Stimulated activated CD4-positive, alpha-beta T cell treated with anti-CD3 and anti-CD28 coated beads, Interleukin-2, amount 100 ng/mL, for 24 hours (primary cell): ENCODE measurements around the gene HCN1.
"Not testable (repeated sequence)": the region's sequence is repeated elsewhere in the genome, so short reads cannot be mapped to it uniquely, and the experiment has no call there.

Experiments
- DNase-seq, 2 donors: peaks; one replicate each; pipeline ENCODE4 v3.0.0-alpha.2; 2020

The HCN1 gene

DNA sequence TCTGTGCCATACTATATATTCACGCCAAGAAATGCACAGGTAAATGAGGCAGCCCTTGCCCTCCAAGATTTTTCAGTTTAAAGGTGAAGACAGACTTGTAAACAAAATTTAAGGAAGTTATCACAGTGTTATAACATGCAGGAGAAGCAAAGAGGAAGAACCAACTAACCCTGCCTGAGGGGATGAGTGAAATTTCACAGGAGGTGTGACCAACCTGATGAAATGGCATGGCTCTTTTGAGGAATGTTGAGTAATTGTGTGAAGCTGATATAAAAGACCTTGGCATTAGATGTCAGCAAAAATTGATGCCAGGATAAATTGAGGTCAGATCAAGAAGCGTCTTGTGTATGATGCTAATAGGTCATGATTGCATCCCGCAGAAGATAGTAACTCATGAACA, 86.5 kb downstream of the HCN1 start:
- DNase-seq: no peak

DNA sequence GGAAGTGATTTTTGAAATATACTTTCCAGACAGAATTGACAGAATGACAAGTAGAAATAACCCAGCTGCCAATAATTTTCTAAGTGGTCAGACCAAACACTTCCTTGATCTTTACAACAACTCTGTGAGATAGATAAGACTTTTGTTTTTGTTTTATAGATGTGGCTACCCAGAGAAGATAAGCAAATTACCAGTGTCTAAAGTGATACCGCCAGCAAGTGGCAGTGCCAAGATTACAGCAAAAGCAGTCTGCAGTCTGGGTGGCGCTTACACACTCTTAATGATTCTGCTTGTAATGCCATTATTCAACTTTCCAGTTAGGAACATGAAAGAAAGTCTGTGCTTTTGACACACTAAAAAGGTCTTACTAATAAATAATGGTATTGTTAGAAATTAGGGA, 92.1 kb downstream of the HCN1 start:
- DNase-seq: no peak

GRCh38 chr5:45601424-45601823, 94.8 kb downstream of the HCN1 start:
- no peak for DNase-seq

DNA sequence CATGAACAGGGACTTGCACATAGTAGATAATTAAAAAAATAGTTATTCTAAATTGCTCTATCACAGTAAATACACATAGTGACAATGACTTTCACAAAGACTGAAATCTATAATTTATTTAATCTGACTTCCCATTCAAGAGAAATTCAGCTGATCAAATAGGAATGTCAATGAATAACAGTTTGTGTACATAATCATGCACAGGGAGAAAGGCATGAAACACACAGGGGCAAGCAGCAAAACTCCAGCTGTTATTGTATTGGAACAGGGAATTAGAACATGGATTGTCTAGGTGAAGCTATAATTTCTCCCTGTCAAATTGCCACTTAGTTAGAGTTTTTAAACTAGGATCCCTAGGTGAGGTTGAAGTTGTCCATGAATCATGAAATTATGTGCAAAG, 99.9 kb downstream of the HCN1 start:
- no peak for DNase-seq

GRCh38 chr5:45586001-45586400, 110.2 kb downstream of the HCN1 start:
- DNase-seq: not testable (repeated sequence)

- DNase-seq: no peak
Measured at GRCh38 chr5:45578270-45578669, 117.9 kb downstream of the HCN1 start.

DNA sequence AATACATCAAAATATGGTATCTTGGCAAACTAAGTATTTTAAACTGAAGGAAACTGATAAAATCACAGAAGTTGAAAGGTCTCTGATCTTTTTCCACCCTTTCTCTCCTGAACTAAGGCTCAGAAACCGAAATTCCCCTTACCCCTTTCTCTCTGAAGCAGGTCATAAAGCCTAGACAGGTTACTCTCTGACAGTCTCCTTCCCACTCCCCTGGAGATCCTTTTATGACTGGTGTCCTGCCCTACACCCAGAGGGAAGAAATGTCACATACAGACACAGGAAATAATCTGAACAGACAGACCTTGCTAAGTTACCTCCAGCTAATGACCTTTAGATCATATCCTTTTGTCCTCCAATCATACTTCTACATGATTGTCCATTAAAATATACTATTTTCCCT, 127.4 kb downstream of the HCN1 start:
- DNase-seq: no peak

DNA sequence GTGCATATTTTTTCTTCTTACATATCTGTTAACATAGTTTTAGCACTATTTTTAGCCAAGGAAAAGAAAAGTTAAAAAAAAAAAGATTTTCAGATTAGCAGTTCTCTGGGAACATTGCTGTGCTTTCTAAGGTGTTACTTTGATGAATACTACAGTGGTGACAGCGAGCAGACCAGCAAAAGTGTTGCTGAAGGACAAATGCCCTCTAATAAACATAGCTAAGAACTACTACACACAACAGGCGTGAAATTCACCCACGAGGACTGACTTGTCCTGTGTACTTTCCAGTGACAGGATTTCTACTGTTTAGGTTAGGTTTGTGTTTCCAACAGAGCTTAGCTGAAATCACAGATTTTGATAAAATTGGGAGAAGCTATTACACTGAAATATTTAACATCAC, 153.8 kb downstream of the HCN1 start:
- DNase-seq: no peak

DNA sequence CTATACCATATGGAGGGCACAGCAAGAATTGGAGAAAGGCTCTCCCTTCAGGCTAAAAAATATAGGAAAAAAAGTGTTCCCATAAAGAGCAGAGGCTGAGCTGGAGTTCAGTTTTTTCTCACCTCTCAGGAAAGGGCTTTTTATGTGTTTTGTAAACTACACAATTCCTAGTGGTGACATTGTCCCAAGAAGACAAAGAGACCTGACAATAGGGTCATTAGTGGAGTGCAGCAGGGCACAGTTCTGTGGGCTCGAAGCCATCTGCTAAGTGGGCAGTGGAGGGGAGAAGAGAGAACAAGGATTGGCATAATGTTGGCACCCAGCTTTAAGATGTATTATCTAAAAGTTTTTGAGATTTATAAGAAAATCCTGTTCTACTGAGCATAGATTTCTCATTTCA, 162.5 kb downstream of the HCN1 start:
- no peak for DNase-seq

GRCh38 chr5:45532826-45533624, 163.2 kb downstream of the HCN1 start:
- DNase-seq: no peak

- no peak for DNase-seq
Measured at GRCh38 chr5:45521067-45521466, 175.1 kb downstream of the HCN1 start.

DNA sequence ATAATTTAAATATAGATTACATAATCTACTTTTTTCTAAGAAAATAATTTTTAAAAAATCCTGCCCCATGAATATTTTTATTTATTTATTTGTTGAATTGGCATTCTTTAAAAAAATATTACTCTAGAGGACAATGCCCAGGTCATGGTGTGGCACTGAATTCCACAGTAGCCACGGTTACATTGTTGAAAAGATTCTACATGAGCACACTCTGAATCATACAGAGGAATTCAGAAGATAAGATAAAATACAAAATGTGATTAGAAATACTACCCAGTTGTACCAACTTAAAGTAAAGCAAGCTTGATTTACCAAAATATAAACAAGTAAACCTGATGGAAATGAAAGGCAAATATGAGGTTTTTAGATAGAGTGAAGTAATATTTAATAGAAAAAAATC, 183.7 kb downstream of the HCN1 start:
- DNase-seq: no peak

DNA sequence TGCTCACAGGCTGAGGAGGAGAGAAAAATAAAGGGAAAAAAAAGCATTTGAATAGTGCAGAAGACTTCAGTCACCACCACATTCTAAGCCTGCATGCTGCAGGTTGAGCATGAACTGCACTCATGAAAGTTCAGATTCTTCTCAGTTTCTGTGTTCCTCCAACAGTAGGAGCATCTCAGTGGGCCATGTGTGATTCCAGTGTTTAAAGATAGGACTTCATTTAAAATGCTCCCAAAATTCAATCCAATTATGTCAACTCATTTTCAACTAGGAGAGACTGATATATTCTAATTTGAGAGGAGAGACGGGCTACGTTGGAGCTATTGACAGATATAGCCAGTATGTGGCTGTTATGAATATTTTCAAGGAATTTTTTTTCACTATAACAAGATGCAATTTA, 186.8 kb downstream of the HCN1 start:
- DNase-seq: no peak

- no peak for DNase-seq
Measured at GRCh38 chr5:45508135-45508534, 188.0 kb downstream of the HCN1 start.

GRCh38 chr5:45507178-45507577, 189.0 kb downstream of the HCN1 start:
- DNase-seq: no peak

GRCh38 chr5:45499006-45499405, 197.2 kb downstream of the HCN1 start:
- DNase-seq: not testable (repeated sequence)

DNA sequence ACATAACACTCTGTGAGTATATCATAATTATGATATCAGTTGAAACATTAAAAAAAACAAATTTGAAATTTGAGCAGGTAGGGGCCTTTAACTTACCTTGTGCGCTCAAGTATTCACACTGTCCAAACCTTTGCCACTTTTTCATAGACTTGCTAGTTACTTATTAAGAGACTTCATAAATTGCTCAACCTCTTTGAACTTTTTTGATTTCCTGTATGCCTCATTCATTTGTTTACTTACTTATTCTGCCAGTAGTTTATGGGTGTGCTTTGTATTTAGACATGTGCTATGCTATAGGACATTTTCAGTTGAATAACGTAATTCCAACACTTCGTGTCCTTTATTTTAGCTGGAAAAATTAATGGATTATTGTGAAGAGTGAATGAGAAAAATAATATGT, 204.8 kb downstream of the HCN1 start:
- no peak for DNase-seq

DNA sequence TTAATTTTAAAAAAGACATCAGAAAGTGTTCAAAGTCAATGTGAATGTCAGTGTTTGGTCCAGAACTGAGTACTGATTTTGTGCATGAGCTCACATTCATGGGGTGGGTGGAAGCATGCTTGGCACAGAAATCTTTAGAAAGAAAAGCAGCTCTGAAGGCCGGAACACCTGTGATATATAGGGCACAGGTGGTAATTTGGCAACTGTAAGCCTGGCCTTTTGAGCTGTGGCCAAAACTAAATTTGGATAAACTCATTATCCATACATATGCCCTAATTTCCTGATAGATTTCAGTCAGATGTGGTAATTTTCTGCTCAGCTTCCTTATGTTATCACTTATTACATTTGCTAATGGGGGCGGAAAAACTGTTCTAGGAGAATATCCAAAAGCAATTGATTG, 211.4 kb downstream of the HCN1 start:
- no peak for DNase-seq

GRCh38 chr5:45454114-45454513, 242.1 kb downstream of the HCN1 start:
- DNase-seq: no peak

GRCh38 chr5:45444856-45445255, 251.3 kb downstream of the HCN1 start:
- not testable (repeated sequence) for DNase-seq

DNA sequence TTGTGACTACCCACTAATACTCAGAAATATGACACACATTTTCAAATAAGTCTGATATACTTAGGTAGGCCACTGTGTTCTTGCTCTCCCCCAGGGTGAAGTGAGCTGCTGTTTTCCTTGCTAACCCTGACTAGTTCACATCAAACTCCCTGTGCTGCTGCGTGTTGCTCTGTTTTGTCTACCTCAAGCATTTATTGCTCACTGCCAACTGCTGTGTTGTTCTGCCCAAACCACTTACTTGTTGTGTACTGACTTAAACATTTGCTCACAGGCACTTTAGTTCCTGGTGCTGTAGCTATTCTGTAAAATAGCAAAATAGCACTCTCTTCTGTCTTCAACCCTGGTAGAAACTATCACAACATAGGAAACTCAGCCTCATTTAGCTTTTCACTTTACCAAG, 255.7 kb downstream of the HCN1 start:
- no peak for DNase-seq

- DNase-seq: no peak
Measured at GRCh38 chr5:45437752-45438151, 258.4 kb downstream of the HCN1 start.

DNA sequence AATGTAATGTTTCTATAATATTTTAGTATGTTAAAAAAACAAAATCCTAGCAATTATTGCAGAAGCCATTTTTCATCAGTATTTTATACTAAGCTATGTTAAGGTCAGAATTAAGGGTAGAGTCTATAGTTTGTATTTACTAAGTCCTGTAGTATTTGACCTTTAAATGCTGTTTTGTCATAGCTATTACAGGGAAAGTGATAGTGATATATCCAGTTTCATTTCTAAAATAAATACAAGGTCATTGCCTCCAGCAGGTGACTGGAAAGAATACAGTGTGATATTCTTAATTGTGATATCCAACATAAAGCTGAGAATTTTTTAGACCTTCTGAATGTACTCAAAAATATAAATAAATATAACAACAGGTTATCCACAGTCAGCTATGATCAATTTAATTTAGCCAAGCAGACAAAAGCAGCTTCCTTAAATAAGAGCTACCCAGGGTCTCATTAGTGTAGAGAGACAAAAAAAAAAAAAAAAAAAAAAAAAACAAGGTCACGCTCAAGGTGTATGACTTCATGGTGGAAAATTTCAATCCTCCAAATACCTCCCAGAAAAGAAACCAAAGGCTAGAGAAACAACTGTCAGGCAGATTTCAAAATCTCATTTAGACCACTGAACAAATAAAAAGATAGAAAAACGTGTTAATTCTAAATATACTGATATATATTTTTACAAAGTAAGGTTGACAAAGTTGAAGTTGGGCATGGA, 278.7 kb downstream of the HCN1 start:
- no peak for DNase-seq
